Measurements from ENCODE around the gene RTN4RL1. TPM values are rescaled to one million over a fixed set of nuclear protein-coding genes. Genes with fewer than 3 reads are reported as not detected.
A peak's percentile ranks its signal among the peaks of the same experiment; 100 is the strongest.

RTN4RL1 gene
- total RNA-seq, 2 donors from 2014 or later = 3.1 to 3.6 TPM

- Histone ChIP-seq H3K27me3 (no peaks in the 10 kb centered on the region), H3K36me3 (replicated peaks in 1 of 2; ENCODE audit: insufficient read depth in 1 of 2, low read depth in 2 of 2) (no peaks in the 10 kb centered on the region), H3K27ac (peak overlapping the region in 1 of 4 donors; percentile 12), H3K9me3 (no peaks in the 10 kb centered on the region), H3K4me1 (no peaks in the 10 kb centered on the region), H3K4me3 (no peak overlapping the region)
- no peak for ATAC-seq
- WGBS, 2 donors = 68 to 71% methylated on average over 21 of the region's 21 CpGs
- peak in 1 of 4 donors; percentile 60 for DNase-seq
- TF ChIP-seq CTCF (IDR thresholded peaks at IDR 0.05) (no peak), POLR2A (IDR thresholded peaks at IDR 0.05) (no peak)
- intact Hi-C loops (cut with DNase I) = no loop called here
Measured at GRCh38 chr17:1958134-1958881, 66.8 kb downstream of the RTN4RL1 start.

- intact Hi-C loops (cut with DNase I) = no loop called here
- Histone ChIP-seq H3K27ac (peak overlapping the region in 1 of 4 donors; percentile 52), H3K4me3 (no peak overlapping the region), H3K4me1 (no peaks in the 10 kb centered on the region), H3K27me3 (no peaks in the 10 kb centered on the region), H3K36me3 (replicated peaks in 1 of 2; ENCODE audit: insufficient read depth in 1 of 2, low read depth in 2 of 2) (no peaks in the 10 kb centered on the region), H3K9me3 (no peaks in the 10 kb centered on the region)
- 30 to 44% methylated on average over 6 of the region's 6 CpGs for WGBS, 2 donors
- DNase-seq (peak in 2 of 4 donors; percentile 11 to 67), ATAC-seq (peak; percentile 42)
- TF ChIP-seq CTCF (IDR thresholded peaks at IDR 0.05) = no peak
- no peak for TF ChIP-seq POLR2A (IDR thresholded peaks at IDR 0.05)
Measured at GRCh38 chr17:1957037-1957436, 68.1 kb downstream of the RTN4RL1 start.

- H3K9me3 ChIP-seq = no peaks in the 10 kb centered on the region
- 84 to 85% methylated on average over 12 to 13 of the region's 13 CpGs for WGBS, 2 donors
- TF ChIP-seq CTCF (IDR thresholded peaks at IDR 0.05) (no peak), POLR2A (IDR thresholded peaks at IDR 0.05) (no peak)
- no peak overlapping the region for H3K27ac ChIP-seq
- H3K36me3 ChIP-seq (replicated peaks in 1 of 2; ENCODE audit: insufficient read depth in 1 of 2, low read depth in 2 of 2) = no peaks in the 10 kb centered on the region
- ATAC-seq (no peak), DNase-seq (no peak)
- no peaks in the 10 kb centered on the region for H3K27me3 ChIP-seq
- no peaks in the 10 kb centered on the region for H3K4me1 ChIP-seq
- no peak overlapping the region for H3K4me3 ChIP-seq
- intact Hi-C loops (cut with DNase I) = no loop called here
Measured at GRCh38 chr17:1956134-1956533, 69.0 kb downstream of the RTN4RL1 start.

- 86 to 88% methylated on average over 5 of the region's 5 CpGs for WGBS, 2 donors
- TF ChIP-seq POLR2A (IDR thresholded peaks at IDR 0.05) (no peak), CTCF (IDR thresholded peaks at IDR 0.05) (no peak)
- no peak overlapping the region for H3K4me3 ChIP-seq
- no peaks in the 10 kb centered on the region for H3K4me1 ChIP-seq
- H3K36me3 ChIP-seq (replicated peaks in 1 of 2; ENCODE audit: insufficient read depth in 1 of 2, low read depth in 2 of 2) = no peaks in the 10 kb centered on the region
- no peaks in the 10 kb centered on the region for H3K9me3 ChIP-seq
- intact Hi-C loops (cut with DNase I) = no loop called here
- DNase-seq (no peak), ATAC-seq (no peak)
- no peak overlapping the region for H3K27ac ChIP-seq
- no peaks in the 10 kb centered on the region for H3K27me3 ChIP-seq
Measured at GRCh38 chr17:1953831-1954230, 71.3 kb downstream of the RTN4RL1 start.

- 63% methylated on average over 12 of the region's 12 CpGs for WGBS, 2 donors
- no peaks in the 10 kb centered on the region for H3K9me3 ChIP-seq
- H3K4me1 ChIP-seq = no peaks in the 10 kb centered on the region
- TF ChIP-seq CTCF (IDR thresholded peaks at IDR 0.05) = no peak
- intact Hi-C loops (cut with DNase I) = no loop called here
- no peaks in the 10 kb centered on the region for H3K27me3 ChIP-seq
- no peak overlapping the region for H3K4me3 ChIP-seq
- ATAC-seq (no peak), DNase-seq (no peak)
- no peaks in the 10 kb centered on the region for H3K36me3 ChIP-seq (replicated peaks in 1 of 2; ENCODE audit: insufficient read depth in 1 of 2, low read depth in 2 of 2)
- H3K27ac ChIP-seq = no peak overlapping the region
Measured at GRCh38 chr17:1951920-1952319, 73.2 kb downstream of the RTN4RL1 start.
